COLO668 (cell line): Measurements from ENCODE around the gene ZBTB24.
"Not testable (repeated sequence)": the region's sequence is repeated elsewhere in the genome, so short reads cannot be mapped to it uniquely, and the experiment has no call there.

ENCODE experiments used
- DNase-seq: peaks from one replicate; lab custom pipeline; 2025; ENCODE audit not compliant: unreplicated experiment; lab: John Stamatoyannopoulos, UW

ZBTB24 gene

DNA sequence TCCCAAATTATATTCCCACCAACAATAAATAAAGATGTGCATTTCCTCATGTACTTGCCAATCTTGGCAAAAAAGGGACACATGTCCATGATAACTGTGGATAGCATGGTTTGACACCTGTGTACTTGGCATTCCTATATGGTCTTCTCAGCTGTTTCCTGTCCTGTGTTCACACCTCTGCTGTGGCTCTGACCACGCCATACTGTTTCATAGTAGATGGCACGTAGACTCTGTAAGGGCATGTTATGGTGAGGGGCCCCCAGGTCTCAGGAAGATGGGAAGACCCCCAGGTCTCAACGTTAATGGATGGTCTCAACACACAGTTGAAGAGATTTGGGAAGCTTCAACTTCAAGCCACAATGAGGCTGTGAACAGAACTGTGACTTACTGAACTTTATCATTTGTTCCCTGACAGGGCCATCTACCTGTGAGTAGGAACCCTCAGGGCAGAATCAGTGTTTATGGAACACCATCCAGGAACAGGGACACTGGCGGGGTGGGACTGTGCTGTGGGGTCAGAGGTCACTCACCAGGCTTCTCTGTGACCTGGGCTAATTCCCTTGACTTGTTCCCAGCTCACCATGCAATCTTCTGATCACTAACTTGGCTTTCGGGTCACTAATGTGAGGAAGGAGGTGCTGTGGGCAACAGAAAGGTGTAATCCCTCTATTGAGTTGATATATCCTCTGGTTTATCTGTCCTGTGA lies 11.8 kb downstream of the ZBTB24 start:
- DNase-seq: no peak

DNA sequence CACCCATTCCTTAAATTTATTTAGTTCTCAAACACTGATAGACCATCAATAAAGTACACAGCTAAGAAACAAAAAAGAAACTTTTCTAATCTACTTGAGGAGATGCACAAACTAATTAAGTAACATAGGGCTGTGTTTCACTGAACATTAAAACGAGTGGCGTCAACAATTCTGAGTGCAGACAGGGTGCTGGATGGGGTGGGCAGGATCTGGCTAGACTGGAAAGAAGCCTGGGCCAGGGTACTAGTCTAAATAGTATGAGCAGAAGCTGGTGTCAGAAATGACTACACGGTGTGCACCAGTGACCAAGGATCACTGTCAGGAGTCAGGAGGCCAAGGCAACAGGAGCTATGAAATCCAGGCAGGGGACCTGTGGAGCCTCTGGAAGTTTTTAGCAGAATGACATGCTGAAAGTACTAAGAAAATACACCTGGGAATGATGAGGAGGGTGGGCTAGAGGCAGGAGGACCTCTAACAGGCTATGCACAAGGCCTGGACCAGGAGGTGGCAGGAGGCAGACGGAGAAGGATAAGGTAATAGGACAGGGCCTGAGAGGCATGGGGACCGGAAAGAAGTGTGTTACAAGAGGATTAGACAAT lies 13.3 kb downstream of the ZBTB24 start:
- no peak for DNase-seq

DNA sequence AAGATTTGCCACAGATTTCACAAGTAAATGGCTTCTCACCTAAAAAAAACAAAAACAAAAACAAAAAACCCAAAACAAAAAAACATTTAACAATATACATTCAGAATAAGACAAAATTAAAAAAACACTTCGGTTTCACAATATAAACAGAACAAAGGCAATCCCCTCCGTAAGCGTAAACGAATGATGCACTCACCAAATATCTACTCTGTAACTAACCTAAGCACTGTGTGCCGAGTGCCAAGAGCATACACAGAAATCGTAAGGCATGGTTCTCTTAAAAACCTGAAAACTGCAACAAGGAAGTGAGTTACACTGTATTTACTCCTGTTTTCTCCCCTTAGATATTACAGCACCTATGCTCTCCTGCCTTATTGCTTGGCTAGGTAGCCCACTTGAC lies 15.3 kb downstream of the ZBTB24 start:
- no peak for DNase-seq

DNA sequence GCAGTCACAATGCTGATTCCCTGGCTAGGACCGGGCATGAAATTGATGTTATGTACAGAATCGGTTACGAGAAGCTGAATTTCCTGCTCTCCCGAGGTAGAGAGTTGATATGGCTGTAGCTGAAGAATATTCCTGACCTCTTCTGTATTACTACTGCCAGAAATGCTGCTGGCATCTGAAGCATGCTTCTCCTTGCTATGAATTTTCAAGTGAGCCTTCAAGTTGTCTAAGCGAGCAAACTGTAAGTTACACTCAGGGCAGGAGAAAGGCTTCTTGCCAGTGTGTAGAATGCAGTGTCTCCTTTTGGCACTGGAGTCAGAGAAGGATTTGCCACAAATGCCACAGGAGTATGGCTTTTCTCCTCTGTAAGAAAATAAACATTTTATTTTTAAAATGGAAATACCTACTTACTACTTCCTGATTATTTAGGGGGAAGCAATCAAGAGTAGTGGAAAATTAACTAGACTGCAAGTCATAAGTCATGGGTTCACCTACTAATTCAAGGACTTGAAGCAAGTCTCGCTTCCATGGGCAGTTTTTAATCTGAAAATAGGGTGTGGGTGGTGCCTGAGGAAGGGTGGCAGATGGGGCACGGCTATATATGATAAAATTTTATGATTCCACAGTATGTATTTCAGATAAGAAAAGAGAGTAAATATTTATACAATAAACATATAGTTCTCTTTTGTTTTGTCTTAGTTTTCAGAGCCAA lies 16.7 kb downstream of the ZBTB24 start:
- no peak for DNase-seq

DNA sequence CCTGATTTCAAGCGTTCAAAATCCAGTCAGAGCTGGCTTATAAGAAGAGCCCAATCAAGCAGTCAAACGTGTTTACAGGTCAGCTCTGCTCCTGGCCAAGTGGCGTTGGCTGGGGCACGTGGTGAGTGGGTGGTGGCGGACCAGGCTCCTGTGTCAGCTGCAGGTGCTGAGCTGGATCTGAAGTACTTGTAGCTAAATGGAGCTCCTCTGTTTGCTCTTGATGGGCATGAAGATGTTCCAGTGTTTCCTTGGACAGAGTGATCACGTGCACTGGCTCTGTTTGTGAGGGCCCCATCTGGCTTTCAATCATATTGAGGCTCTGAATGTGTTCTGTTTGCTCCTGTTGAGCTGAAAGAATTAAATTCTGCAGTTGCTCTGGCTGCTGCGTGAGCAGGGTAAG lies 17.2 kb downstream of the ZBTB24 start:
- DNase-seq: peak; percentile 86

DNA sequence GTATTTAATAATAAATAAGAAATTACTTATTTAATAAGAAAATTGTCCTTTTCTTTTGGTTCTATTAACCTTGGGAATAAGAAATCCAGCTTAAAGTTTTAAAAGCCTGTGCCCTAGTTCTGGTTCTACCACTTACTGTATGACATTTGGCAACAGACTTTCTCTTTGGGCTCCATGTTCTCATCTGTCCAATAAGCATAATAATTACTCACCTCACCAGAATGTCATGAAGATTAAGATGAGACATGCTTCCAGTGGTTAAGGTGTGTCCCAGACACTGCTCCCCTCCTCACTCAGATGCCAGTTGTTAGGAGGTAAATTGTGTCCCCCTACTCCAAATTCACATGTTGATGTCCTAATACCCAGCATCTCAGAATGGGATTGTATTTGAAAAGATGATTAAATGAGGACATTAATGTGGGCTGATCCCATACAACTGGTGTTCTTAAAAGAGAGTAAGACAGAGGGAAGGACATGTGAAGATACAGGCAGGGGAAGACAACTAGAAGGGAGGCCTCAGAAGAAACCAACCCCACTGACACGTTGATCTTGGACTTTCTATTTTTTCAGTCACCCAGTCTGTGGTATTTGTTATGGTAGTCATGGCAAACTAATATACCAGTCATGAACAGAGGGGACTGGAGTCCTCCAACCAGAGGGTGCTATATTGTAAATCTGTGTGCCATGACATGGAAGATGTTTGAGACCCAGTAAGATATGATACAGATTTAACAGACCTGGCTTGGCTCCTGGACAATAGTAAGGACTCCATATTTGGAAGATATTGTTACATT lies 21.1 kb downstream of the ZBTB24 start:
- DNase-seq: no peak

DNA sequence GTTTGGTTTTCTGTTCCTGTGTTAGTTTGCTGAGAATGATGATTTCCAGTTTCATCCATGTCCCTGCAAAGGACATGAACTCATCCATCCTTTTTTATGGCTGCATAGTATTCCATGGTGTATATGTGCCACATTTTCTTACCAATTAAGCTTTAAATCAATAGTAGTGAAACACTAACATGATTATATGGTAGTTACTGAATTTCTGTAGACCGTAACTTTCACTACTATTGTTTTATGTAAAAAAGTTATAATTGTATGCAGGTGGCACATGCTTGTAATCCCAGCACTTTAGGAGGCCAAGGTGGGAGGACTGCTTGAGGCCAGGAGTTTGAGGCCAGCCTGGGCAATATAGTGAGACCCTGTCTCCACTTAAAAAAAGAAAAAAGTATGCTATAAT lies 21.8 kb downstream of the ZBTB24 start:
- not testable (repeated sequence) for DNase-seq

DNA sequence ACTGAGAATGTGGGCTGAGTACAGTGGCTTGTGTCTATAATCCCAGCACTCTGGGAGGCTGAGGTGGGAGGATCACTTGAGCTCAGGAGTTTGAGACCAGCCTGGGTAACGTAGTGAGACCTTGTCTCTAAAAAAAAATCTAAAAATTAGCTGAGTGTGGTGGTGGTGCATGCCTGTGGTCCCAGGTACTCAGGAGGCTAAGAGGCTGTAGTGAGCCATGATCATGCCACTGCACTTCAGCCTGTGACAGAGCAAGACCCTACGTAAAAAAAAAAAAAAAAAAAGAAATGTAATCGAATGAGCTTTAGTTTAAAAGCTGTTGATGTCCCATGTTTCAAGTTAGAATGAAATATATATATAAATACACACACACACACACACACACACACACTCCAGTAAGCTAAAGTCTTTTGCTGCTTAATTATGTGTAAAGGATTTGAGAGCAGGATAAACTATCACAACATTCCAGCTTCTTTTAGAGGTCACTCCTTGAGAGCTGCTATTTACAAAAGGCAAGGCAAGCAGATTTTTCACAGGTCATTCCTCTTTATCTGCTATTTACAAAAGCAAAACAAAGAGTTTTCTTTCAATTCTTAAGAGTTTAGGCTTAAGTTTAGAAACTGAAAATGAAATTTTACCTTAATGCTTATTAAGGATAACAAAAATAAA lies 22.7 kb downstream of the ZBTB24 start:
- no peak for DNase-seq

DNA sequence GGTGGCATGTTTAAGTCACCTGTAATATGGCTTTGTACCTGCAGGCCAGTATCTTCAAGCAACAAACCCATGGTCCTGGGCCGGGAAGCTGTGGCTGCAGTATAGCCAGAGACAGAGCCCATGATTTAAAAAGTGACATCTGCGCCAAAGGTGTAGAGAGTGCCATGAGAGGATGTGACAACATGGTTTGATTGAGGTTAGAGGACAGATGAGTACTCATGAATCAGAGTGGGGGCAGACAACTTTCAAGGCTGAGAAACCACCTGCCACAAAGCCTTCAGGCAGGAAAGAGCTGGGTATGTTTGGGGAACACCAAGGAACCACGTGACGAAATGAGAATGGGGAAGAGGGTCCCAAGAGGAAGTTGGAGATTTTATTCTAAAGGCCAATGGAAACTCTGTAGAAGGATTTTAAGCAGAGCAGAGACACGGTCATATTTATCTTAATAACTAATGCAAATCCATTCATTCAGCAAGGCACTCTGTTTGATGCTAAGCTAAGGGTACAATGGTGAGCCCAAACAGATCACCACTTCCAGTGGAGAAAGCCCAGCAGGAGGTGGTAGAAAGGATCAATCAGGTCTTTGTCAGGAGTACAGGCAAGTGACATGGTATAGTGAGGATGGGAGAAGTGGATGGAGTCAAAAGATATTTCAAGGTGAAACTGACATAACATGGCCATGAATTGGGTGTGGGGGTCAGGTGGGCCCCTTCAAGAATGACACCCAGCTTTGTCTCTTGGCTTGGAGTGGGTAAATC lies 24.1 kb downstream of the ZBTB24 start:
- no peak for DNase-seq

DNA sequence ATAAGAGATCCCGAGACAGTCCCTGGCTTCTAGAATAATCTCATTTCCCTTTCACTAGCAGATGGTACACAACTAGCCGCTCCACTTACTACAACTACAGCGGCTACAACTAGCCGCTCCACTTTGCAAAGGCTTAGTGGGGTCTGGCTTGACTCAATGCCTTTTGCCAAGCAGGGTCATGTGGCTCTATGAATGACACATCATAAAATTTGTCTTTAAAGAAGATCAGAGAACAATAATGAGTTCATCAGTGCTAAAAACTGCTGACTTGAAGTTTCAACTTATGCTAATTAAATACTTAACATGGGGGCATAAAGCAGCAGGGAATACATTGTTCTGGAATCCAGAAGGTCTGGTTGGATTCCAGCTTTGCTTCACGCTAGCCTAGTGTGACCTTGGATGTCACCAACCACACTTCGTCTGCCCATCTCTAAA lies 25.4 kb downstream of the ZBTB24 start:
- DNase-seq: no peak

DNA sequence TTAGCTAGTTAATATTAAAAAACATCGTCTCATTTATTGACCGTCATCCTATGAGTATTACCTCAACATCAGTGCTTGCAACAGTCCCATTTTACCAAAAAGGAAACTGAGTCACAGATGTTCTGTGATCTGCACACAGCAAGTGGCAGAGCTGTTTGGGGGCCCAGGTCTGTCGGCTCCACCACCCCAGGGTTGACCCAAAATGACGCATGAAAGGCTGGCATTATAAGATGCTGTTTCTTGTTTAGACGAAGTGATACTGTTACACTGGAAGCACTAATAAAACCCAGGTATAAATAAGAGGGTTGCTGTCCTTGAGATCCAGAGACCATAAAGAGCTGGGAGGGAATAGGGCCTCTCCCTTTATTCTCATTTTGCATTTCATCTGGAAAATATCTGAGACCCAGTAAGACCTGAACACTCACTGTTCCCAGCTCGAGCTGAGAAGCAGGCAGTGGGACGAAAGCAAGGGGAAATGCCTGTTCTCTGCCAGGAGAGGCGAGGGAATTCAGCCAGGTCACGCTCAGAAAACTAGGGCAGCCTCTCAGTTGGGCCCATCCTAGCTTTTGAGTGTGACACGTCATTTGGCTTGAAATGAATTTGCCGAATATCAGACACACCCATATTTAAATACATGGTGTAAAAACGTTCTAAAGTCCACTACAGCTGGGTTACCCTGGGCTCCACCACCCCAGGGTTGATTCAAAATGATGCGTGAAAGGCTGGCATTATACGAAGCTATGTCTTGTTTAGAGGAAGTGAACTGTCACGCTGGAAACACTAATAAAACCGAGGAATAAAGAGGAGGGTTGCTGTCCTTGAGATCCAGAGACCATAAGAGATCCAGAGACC lies 26.1 kb downstream of the ZBTB24 start:
- no peak for DNase-seq

DNA sequence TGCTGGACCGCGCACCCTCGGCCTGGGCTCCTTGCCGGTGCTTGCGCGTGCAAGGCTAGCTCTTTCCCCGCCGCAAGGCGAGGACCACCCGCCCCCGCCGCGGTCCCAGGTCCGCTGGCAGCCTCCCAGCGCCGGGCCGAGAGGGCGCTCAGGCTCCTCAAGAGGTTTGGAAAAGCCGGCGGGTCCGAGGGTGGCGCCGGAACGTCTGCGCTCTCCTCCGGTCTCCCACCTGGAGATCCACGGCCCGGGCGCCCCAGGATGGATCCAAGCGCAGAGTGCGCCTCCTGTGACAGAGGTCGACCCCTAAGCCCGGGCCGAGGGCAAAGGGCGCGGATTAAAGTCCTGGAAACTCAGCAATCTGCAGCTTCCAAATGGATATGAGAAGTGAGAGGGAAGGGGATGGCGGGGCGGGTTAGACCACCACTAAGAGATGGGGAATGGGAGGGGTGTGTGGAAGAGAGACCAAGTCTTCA lies 26.9 kb downstream of the ZBTB24 start:
- DNase-seq: peak; percentile 44

DNA sequence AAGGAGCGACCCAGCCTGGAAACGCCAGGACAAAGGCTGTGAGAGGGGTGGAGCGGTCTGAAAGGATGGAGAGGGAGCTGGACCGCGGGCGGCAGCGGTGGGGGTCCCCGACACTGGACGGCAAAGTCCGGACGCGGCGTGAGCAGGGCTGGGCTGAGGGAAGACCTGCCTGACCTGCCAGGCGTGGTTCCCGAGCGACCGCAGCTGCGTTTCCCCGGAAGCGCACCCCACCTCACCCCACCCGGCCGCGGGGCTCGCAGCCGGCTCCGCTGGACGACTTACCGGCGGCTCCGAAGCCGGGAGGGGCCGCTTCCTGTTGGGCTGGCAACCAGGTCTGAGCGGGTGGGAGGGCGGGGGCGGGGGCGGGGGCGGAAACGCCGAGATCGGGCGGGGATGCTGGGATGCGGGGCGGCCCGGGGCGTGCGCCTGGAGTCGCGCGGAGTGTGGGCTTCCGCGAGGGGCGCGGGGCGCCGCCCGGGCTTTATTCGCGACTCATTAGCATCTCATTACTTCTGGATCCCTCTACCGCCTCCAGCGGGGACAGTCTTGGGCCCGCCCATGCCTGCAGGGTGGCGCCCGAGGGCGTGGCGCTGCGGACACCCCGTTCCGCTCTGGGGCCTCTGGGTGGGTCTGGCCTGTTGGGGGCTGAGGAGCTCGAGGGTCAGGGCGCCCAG lies 27.4 kb downstream of the ZBTB24 start, which contains the start of gene MICAL1:
MICAL1 (minus strand) TSS at position 336 of the 674 bp plus-strand sequence. CDS start 1,576 bp downstream, outside the sequence.
- DNase-seq: peak; percentile 67

DNA sequence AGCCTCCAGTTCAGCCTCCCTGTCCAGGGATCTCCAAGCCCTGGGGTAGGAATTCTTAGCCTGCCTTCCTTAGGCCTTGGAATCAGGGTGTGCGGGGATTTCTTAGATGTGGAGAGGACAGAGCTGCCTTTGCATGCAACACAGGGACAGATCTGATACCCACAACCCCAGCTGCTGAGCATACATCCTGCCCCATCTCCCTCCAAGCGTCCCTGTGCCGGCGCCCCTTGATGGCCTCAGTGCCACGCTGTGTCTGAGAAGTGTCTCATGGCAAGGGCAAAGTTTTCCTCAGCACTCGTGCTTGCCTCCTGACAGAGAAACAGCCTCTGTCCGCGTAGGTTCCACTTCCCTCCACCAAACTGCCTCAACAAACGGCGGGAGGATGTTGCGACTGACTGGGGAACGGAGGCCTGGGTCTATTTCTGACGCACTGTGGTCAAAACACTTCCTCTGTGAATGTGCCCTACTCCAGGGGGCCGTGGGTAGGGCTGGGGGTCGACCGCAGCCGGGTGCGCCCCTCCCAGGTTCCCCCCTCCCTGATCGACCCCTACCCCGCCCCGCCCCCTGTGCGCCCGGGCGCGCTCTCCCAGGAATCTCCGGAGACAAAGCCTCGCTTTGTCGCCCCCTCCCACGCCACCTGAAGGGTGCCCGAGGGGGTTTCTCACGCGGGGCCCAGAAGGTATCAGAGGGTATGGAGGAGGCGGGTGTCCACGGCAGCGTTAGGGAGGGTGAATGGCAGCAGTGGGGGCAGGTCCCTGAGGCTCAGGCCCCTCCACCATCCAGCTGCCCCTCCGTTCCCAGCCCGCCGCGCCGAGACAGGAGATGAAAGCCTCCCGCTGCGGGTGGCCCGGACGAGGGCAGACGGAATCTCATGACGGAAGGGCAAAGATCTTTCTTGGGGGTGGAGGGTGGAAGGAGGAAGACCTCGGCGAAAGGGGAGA lies 28.3 kb downstream of the ZBTB24 start:
- peak; percentile 36 for DNase-seq

DNA sequence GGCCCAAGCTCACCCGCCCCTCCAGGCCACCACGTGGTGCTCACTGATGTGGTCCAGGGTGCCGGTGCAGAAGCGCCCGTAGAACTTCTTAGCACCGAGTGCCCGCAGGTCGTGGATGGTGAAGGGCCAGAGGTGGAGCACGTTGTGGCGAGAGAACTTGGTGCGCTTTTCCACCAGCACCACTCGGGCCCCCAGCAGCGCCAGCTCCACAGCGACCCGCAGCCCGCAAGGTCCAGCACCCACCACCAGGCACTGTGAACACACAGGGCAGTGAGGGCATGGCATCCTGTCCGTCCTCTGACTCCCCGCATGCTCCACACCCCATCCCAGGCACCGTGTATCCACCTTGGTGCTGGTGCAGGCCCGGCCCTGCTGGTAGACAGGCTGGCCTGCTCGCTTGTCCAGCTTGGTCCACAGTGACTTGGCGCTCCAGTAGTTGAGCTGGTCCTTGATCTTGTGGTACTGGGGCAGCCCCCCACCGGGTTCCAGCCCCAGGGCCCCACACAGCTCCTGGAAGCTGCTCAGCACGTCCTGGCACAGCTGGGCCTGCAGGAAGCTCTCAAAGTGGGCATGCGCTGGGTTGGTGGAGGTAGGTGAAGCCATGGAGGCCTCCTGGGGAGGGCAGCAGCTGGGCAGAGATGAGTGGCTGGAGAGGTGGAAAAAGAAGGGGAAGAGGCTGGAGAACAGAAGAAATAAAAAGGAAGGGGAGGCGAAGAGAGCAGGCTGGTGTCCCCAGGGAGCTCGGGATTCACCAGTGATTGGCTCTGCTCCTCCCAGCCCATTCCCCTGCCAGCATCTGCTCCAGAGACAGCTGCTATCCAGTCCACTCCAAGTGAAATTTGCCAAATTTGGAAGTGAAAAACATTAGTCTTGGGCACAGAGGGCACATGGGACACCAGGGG lies 29.2 kb downstream of the ZBTB24 start:
- DNase-seq: no peak

DNA sequence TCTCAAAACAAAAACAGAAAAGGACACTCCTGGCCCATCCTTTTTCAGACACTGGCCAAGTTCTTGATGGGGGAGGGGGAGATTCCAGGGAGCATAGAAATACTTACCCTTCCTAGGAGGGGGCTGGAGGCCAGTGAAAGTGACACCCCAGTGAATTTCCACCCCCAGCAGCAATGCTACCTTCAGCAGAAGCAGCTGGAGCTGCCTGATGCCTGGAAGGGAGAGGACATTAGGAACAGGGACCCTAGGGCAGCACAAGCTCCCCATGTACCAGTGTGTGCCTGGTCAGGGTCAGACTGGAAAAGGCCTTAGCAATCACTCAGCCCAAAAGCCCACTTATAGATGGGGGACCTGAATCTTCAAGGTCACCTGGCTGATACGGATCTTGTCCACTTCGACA lies 29.9 kb downstream of the ZBTB24 start:
- DNase-seq: no peak
